SH-SY5Y (cell line): ENCODE measurements around the gene S1PR5.

Source experiments
- GATA2 ChIP-seq: IDR thresholded peaks from 2 replicates; pipeline ENCODE4 v1.6.1; 2011; ENCODE audit warnings: mild to moderate bottlenecking, low read depth, low read length
- GATA3 ChIP-seq: IDR thresholded peaks from 2 replicates; pipeline ENCODE4 v1.6.1; 2011; ENCODE audit warnings: low read depth, mild to moderate bottlenecking, low read length, moderate library complexity

The S1PR5 gene

GRCh38 chr19:10523135-10523636 is 5.9 kb upstream of the S1PR5 start:
- TF ChIP-seq GATA3 (no peak), GATA2 (no peak)

- no peak for TF ChIP-seq GATA2
- no peak for TF ChIP-seq GATA3
Observed at GRCh38 chr19:10521461-10522171, 4.4 kb upstream of the S1PR5 start.

GRCh38 chr19:10520652-10521318 is 3.5 kb upstream of the S1PR5 start:
- no peak for TF ChIP-seq GATA3
- TF ChIP-seq GATA2 = no peak

GRCh38 chr19:10519421-10519820 is 2.2 kb upstream of the S1PR5 start:
- TF ChIP-seq GATA3 = no peak
- no peak for TF ChIP-seq GATA2

- TF ChIP-seq GATA2 = no peak
- no peak for TF ChIP-seq GATA3
Observed at GRCh38 chr19:10518444-10519361, 1.5 kb upstream of the S1PR5 start.

- no peak for TF ChIP-seq GATA3
- TF ChIP-seq GATA2 = no peak
Observed at GRCh38 chr19:10517760-10518443, 655 bp upstream of the S1PR5 start.

GRCh38 chr19:10516671-10517286 is 468 bp downstream of the S1PR5 start:
- no peak for TF ChIP-seq GATA3
- no peak for TF ChIP-seq GATA2

GRCh38 chr19:10516064-10516385 is 1.2 kb downstream of the S1PR5 start:
- no peak for TF ChIP-seq GATA2
- no peak for TF ChIP-seq GATA3

- TF ChIP-seq GATA2 = no peak
- no peak for TF ChIP-seq GATA3
Observed at GRCh38 chr19:10514211-10515145, 2.8 kb downstream of the S1PR5 start.

GRCh38 chr19:10513223-10513622 is 4.0 kb downstream of the S1PR5 start:
- TF ChIP-seq GATA3 = no peak
- no peak for TF ChIP-seq GATA2

GRCh38 chr19:10510301-10510802 is 6.9 kb downstream of the S1PR5 start:
- TF ChIP-seq GATA2 (no peak), GATA3 (no peak)

- TF ChIP-seq GATA3 (no peak), GATA2 (no peak)
Observed at GRCh38 chr19:10508707-10509106, 8.5 kb downstream of the S1PR5 start.
